Lung microvascular endothelial cell (primary cell): ENCODE results near the gene CALY. TPM values are rescaled to one million over a fixed set of nuclear protein-coding genes. Genes with fewer than 3 reads are reported as not detected.

ENCODE experiments used
- DNase-seq, 2 donors: peaks; one replicate each; pipeline versions ENCODE4 v3.0.0 to v3.0.0-alpha.2; 2010; ENCODE audit warnings: low read depth in 2 of 2
- total RNA-seq: library from RNA; depleted of rRNA; stranded (reverse); fragments of >200 nt; gene quantifications from 2 replicates; pipeline ENCODE4 v1.2.1, GENCODE V29; 2014

Gene CALY
- total RNA-seq, 1 donor from 2014 or later, result not detected

GRCh38 chr10:133311570-133311969 lies 25.1 kb downstream of the CALY start:
- no peak for DNase-seq

GRCh38 chr10:133310789-133311188 lies 25.9 kb downstream of the CALY start:
- no peak for DNase-seq

GRCh38 chr10:133310399-133310755 lies 26.3 kb downstream of the CALY start:
- no peak for DNase-seq

- DNase-seq, result no peak
Measured at GRCh38 chr10:133309720-133310398, 26.8 kb downstream of the CALY start.

GRCh38 chr10:133309100-133309719 lies 27.5 kb downstream of the CALY start:
- DNase-seq, result peak; percentile 93 to 97

- DNase-seq, result peak; percentile 90 to 94
Measured at GRCh38 chr10:133308421-133309099, 28.1 kb downstream of the CALY start, which contains the start of the genes TUBGCP2 and ZNF511. TSS of gene TUBGCP2 (minus strand) at chr10:133308872. CDS start at chr10:133302941, 5,931 bp downstream. TSS of gene ZNF511 (plus strand) at chr10:133308914. CDS start at chr10:133308944, 30 bp downstream.

- DNase-seq, result peak; percentile 63 to 91
Measured at GRCh38 chr10:133307776-133308420, 28.8 kb downstream of the CALY start.

GRCh38 chr10:133306941-133307379 lies 29.7 kb downstream of the CALY start:
- DNase-seq, result no peak

- no peak for DNase-seq
Measured at GRCh38 chr10:133306097-133306476, 30.6 kb downstream of the CALY start.

GRCh38 chr10:133303206-133303605 lies 33.5 kb downstream of the CALY start:
- DNase-seq, result no peak

GRCh38 chr10:133302230-133302629 lies 34.5 kb downstream of the CALY start:
- DNase-seq, result no peak

GRCh38 chr10:133299738-133300137 lies 37.0 kb downstream of the CALY start:
- DNase-seq, result no peak

GRCh38 chr10:133299224-133299623 lies 37.5 kb downstream of the CALY start:
- no peak for DNase-seq

- DNase-seq, result no peak
Measured at GRCh38 chr10:133298466-133298865, 38.2 kb downstream of the CALY start.

- no peak for DNase-seq
Measured at GRCh38 chr10:133297504-133297903, 39.2 kb downstream of the CALY start.

GRCh38 chr10:133295426-133296320 lies 41.0 kb downstream of the CALY start:
- no peak for DNase-seq

- DNase-seq, result no peak
Measured at GRCh38 chr10:133294189-133294588, 42.5 kb downstream of the CALY start.

- no peak for DNase-seq
Measured at GRCh38 chr10:133293810-133294119, 42.9 kb downstream of the CALY start.

GRCh38 chr10:133292919-133293809 lies 43.5 kb downstream of the CALY start:
- peak in 1 of 2 donors; percentile 87 for DNase-seq

GRCh38 chr10:133289761-133290160 lies 46.9 kb downstream of the CALY start:
- no peak for DNase-seq
